ENCODE results near the gene ALDH1L2.

Gene ALDH1L2

GRCh38 chr12:105033851-105034250 lies 50.4 kb downstream of the ALDH1L2 start:
- DNase-seq (ENCODE audit: low spot score), result no peak

- no peak for DNase-seq (ENCODE audit: low spot score)
Measured at GRCh38 chr12:105032703-105033357, 51.4 kb downstream of the ALDH1L2 start.

- no peak for DNase-seq (ENCODE audit: low spot score)
Measured at GRCh38 chr12:105030820-105031807, 53.1 kb downstream of the ALDH1L2 start.

- no peak for DNase-seq (ENCODE audit: low spot score)
Measured at GRCh38 chr12:105026411-105026810, 57.8 kb downstream of the ALDH1L2 start.

GRCh38 chr12:105025890-105026289 lies 58.4 kb downstream of the ALDH1L2 start:
- no peak for DNase-seq (ENCODE audit: low spot score)

GRCh38 chr12:105024928-105025327 lies 59.3 kb downstream of the ALDH1L2 start:
- DNase-seq (ENCODE audit: low spot score), result peak; percentile 80

GRCh38 chr12:105020241-105020962 lies 63.9 kb downstream of the ALDH1L2 start:
- no peak for DNase-seq (ENCODE audit: low spot score)

GRCh38 chr12:105018776-105019175 lies 65.5 kb downstream of the ALDH1L2 start:
- no peak for DNase-seq (ENCODE audit: low spot score)

- DNase-seq (ENCODE audit: low spot score), result no peak
Measured at GRCh38 chr12:105018012-105018411, 66.2 kb downstream of the ALDH1L2 start.

- DNase-seq (ENCODE audit: low spot score), result no peak
Measured at GRCh38 chr12:105015543-105015942, 68.7 kb downstream of the ALDH1L2 start.

- DNase-seq (ENCODE audit: low spot score), result no peak
Measured at GRCh38 chr12:105014603-105015002, 69.7 kb downstream of the ALDH1L2 start.

- DNase-seq (ENCODE audit: low spot score), result no peak
Measured at GRCh38 chr12:105013892-105014291, 70.4 kb downstream of the ALDH1L2 start.

- no peak for DNase-seq (ENCODE audit: low spot score)
Measured at GRCh38 chr12:105001476-105001875, 82.8 kb downstream of the ALDH1L2 start.

- DNase-seq (ENCODE audit: low spot score), result no peak
Measured at GRCh38 chr12:104999347-104999685, 84.9 kb downstream of the ALDH1L2 start.

- no peak for DNase-seq (ENCODE audit: low spot score)
Measured at GRCh38 chr12:104998423-104999346, 85.6 kb downstream of the ALDH1L2 start.

GRCh38 chr12:104997541-104997940 lies 86.7 kb downstream of the ALDH1L2 start:
- DNase-seq (ENCODE audit: low spot score), result no peak

GRCh38 chr12:104994336-104994735 lies 89.9 kb downstream of the ALDH1L2 start:
- no peak for DNase-seq (ENCODE audit: low spot score)

GRCh38 chr12:104991565-104992128 lies 92.6 kb downstream of the ALDH1L2 start:
- DNase-seq (ENCODE audit: low spot score), result no peak

GRCh38 chr12:104990950-104991349 lies 93.3 kb downstream of the ALDH1L2 start:
- no peak for DNase-seq (ENCODE audit: low spot score)

GRCh38 chr12:104986022-104986941 lies 98.0 kb downstream of the ALDH1L2 start, which contains the start of gene NOPCHAP1:
TSS of gene NOPCHAP1 (plus strand) at chr12:104986316. CDS start at chr12:104986353, 37 bp downstream.
- peak; percentile 92 for DNase-seq (ENCODE audit: low spot score)
